Dedifferentiated amniotic fluid mesenchymal stem cell (primary cell): ENCODE results near the gene EPN1.
"Not testable (repeated sequence)": the region's sequence is repeated elsewhere in the genome, so short reads cannot be mapped to it uniquely, and the experiment has no call there.

Experiments used
- DNase-seq: peaks from one replicate; pipeline ENCODE4 v3.0.0-alpha.2; 2016; ENCODE audit errors: extremely low spot score

The EPN1 gene

GRCh38 chr19:55720214-55720746 is 45.3 kb downstream of the EPN1 start:
- no peak for DNase-seq

- DNase-seq, result no peak
Measured at GRCh38 chr19:55720801-55721200, 45.8 kb downstream of the EPN1 start.

GRCh38 chr19:55723491-55723890 is 48.5 kb downstream of the EPN1 start:
- no peak for DNase-seq

DNA sequence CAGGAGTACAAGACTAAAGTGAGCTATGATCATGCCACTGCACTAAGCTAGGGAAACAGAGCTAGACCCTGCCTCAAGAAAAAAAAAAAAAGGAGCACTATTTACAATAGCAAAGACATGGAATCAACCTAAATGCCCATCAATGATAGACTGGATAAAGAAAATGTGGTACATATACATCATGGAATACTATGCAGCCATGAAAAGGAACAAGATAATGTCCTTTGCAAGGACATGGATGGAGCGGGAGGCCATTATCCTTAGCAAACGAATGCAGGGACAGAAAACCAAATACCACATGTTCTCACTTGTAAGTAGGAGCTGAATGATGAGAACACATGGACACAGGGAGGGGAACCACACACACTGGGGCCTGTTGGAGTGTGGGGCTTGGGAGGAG is 55.4 kb downstream of the EPN1 start:
- DNase-seq, result not testable (repeated sequence)

- DNase-seq, result no peak
Measured at GRCh38 chr19:55738302-55738701, 63.3 kb downstream of the EPN1 start, which contains the start of gene NLRP9. Gene NLRP9 (minus strand): TSS chr19:55738402. CDS start chr19:55738374, 28 bp downstream.

DNA sequence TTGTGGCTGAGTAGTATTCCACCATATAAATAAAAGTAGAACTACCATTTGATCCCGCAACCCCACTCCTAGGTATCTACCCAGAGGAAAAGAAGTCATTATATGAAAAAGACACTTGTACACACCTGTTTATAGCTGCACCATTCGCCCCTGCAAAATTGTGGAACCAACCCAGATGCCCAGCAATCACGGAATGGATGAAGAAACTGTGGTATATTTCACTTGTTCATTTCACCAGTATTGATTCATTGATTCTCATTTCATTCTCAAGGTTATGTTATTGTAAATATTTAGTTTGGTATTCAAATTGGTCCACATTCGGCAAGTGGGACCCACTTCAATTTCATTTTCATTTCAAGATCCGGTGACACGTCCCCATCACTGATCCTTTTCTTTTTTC is 75.7 kb downstream of the EPN1 start:
- DNase-seq, result no peak

DNA sequence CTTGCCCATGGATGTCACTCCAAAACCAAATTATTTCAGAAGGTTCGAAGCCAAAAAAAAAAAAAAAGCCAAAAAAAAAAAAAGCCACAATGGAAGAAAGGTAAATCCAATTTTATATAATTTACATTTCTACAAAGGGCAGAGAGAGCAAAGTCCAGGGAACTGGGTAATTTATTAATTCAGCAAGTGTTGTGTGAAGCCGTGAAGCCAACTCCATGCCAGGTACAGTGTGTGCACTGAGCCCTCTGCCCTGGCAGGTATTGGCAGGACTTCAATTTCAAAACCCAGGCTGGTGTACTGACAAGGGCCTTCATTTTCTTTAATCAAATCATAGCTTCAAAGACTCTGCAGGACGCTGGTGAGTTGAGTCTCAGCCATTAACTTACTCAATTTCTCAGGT is 78.4 kb downstream of the EPN1 start:
- no peak for DNase-seq

DNA sequence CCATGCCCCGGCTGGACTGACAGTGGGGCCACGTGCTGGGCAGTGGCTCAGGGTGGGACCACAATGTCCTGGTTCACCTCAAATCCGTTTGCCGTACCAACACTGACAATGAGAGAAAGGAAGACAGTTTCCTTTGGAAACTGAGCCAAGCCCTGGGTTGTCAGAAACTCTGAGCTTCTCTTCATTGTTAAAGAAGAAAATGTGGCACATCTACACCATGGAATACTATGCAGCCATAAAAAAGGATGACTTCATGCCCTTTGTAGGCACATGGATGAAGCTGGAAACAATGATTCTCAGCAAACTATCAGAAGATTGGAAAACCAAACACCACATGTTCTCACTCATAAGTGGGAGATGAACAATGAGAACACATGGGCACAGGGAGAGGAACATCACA is 81.8 kb downstream of the EPN1 start:
- DNase-seq, result not testable (repeated sequence)

DNA sequence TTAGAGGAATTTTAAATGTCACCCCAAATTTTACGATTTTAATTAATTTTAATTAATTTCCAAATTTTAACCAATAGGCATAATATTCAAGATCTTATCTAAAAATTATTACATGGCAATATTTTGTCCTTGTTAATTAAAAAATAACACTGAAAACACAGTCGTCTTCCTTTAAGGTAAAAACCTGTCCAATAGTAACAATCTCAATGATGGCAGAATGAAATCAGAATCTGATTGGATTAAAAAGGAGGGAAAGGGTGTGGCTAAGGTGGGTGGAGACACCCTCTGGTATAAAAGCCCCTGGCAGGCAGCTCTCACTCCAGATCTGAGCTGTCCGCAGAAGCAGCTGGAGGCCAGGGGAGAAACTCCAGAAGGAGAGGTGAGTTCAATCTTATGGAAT is 83.8 kb downstream of the EPN1 start, which contains the start of gene RFPL4A:
RFPL4A (plus strand) TSS at position 301 of the 400 bp plus-strand sequence. CDS start 2,704 bp downstream, outside the sequence.
- not testable (repeated sequence) for DNase-seq
